T47D (cell line): ENCODE measurements around the gene KRTAP2-3.
"Not testable (repeated sequence)": the region's sequence is repeated elsewhere in the genome, so short reads cannot be mapped to it uniquely, and the experiment has no call there.

ENCODE experiments used
- DNase-seq, 2 experiments: peaks; one replicate each; pipeline versions ENCODE4 v3.0.0 to v3.0.0-alpha.2; 2011 to 2012; ENCODE audit warnings: low read depth in 1 of 2, low spot score in 1 of 2
- JUND ChIP-seq: IDR thresholded peaks from 2 replicates; pipeline ENCODE4 v1.6.1; 2012; ENCODE audit warnings: low read depth
- in situ Hi-C: cut with HindIII; loops from 2 replicates; pipeline ENCODE4 v1.10.0; 2016; ENCODE audit warnings: low sequenced_read_pairs, low pct_unique_long_range_greater_than_20kb

The KRTAP2-3 gene

GRCh38 chr17:41082626-41083025 is 22.7 kb upstream of the KRTAP2-3 start:
- in situ Hi-C loops = no loop called here
- DNase-seq = peak in 1 of 2 experiments; percentile 18

DNA sequence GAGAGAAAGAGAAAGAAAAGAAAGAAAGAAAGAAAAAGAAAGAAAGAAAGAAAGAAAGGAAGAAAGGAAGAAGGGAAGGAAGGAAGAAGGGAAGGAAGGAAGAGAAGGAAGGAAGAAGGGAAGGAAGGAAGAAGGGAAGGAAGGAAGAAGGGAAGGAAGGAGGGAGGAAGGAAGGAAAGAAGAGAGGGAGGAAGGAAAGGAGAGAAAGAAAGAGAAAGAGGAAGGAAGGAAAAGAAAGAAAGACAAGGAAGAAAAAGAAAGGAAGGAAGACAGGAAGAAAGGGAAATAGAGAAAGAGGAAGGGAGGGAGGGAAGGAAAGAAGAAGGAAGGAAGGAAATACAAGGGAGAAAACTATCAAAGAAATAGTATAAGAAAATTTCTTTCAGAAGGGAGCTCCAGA is 16.9 kb upstream of the KRTAP2-3 start:
- in situ Hi-C loops = no loop called here
- TF ChIP-seq JUND = no peak
- DNase-seq = no peak

More at GRCh38 chr17:41082626-41083025, 22.7 kb upstream of the KRTAP2-3 start:
- TF ChIP-seq JUND = no peak

DNA sequence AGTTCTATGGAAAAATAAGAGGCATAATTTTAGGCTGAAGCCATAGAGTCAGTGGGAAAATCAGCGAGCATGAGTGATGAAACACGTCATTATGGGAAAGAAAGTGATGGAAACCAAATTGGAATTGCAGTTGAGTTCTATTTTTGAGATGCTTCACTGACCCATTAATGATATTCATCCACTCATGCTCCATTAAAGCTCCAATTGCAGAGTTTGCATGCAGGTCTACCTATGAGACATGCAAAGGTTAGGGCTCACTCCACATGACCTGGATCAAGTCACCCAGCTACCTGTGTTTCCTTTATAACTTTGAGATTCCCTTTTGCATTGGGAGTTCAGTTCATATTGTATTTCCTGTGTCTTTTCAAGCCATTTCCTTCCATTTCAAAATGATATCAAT is 13.8 kb upstream of the KRTAP2-3 start:
- no peak for TF ChIP-seq JUND
- DNase-seq = no peak
- in situ Hi-C loops = no loop called here

DNA sequence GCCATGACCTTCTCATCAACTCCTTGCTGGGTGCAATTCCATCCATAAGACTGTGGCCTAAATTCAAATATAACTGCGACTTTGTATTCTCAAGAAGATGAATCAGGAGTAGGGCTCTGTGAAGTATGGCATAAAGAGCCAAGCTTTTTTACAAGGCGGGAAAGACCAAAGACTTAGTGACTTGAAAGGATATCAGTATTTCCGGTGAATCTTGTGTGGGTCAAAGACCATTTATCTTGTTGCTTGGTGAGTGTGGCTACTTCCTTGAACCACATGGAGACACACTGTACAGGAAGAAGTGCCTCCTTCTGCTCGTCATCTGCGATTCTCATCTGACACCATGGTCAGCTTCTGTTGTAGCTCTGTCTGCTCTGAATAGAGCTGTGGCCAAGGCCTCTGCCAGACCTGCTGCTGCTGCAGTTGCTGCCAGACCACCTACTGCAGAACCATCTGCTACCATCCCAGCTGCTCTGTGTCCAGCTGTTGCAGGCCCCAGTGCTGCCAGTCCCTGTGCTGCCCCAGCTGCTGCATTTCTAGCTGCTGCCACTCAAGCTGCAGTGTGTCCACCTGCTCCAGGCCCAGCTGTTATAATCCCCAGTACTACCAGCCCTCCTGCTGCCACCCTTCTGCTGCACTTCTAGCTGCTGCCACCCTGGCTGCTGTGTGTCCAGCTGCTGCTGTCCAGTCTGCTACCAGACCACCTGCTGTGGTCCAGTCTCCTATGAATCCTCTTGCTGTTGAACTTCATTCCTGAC is 11.9 kb upstream of the KRTAP2-3 start:
- TF ChIP-seq JUND = no peak
- no peak for DNase-seq
- in situ Hi-C loops = no loop called here

DNA sequence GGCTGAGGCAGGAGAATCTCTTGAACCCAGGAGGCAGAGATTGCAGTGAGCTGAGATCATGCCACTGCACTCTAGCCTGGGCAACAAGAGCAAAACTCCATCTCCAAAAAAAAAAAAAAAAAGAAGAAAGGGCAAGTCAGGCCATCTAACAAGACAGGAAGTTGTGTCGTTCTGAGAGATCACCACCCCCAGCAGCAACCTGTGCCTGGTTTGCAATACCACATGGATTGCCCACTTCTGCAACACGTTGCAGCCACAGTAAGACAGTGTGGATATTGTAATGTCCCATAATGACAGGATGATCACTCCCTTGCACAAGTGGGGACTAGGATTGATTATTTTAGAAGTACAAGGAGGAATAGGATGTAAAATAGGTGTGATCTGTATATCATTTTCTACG is 9.1 kb upstream of the KRTAP2-3 start:
- no peak for DNase-seq
- in situ Hi-C loops = no loop called here
- TF ChIP-seq JUND = no peak

DNA sequence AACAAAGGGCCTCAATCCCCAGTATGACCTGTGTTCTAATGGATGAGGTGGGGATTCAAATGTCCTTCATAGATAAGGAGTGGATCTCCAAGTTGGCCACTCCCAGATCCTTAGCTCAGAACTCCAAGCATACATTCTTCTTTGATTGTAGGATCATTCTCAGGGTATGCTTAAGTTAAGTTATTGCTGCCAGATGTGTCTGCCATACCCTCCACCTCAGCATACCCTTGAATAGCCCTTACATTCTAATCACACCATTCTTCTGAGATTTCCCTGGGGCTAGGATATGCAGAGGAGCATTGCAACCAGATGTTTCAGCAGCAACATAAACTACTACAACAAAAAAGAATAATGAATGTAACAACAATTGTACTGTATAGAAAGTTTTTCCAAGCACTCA is 7.4 kb upstream of the KRTAP2-3 start:
- in situ Hi-C loops = no loop called here
- TF ChIP-seq JUND = no peak
- no peak for DNase-seq

DNA sequence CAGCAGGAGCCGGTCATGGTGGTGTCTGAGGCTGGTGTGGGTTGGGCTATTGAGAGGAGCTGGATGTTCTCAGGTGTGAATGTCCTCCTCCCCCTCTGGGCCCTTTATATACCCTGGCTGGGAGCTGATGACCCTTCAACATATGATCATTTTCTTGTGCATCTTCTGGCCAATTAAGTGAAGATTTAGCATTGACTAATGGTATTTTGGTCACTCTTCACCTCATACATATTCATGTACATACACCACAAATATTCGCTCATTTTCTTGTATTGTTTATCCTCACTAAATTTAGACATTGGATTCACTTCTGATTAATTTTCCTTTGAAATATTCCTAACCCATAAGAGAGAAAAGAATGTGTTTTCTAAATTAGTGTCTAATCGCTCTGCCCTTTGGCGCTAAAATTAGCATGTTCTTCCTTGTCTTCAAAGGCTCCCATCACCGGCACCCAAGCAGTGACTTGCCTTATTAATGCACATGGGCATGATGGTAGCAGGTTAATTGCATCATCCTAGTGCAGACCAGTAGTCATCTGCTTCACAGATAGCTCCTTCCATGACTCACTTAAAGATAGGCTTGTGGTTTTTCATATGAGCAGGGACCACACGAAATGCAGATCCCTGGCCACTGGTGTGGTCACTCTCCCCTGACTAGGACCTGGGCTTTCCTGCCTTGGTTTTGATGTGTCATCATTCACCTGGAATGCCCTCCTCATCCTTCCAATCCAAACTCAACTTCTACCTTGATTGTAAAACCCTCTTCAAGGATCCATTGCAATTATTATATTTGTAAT is 6.1 kb upstream of the KRTAP2-3 start, which contains the start of gene KRTAP2-4:
Gene KRTAP2-4, minus strand, starts transcription at position 51 of the 796 bp plus-strand sequence. Its CDS starts 34 bp downstream, at position 17.
- in situ Hi-C loops = no loop called here
- TF ChIP-seq JUND = no peak
- DNase-seq = no peak

DNA sequence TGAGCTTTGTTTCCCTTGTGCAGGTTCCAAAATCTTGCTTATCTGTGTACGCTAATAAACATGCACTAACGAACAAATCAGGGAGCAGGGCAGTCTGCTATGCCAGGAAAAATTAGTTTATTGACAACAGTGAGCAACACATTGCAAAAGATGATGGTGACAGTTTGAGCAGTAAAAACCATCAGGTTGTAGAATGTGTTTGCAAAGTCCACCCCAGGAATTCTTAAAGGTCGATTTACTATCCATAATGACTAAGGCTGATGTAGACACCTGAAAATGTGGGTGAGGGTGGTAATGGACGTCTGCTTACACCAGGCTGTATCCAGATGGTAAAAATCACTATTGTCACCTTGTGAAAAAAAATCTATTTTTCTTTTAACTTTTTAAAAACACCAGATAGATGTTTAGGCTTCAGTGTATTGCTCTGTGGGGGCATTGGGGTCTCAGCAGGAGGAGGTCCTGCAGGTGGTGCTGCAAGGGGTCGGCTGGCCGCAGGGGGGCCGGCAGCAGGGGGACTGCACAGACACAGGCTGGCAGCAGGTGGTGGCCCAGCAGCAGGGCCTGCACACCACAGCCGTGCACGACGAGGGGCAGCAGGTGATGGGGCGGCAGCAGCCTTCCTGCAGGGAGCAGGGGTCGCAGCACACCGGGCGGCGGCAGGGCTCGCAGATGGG is 5.2 kb upstream of the KRTAP2-3 start:
- in situ Hi-C loops, DNase-seq: not testable (repeated sequence)

DNA sequence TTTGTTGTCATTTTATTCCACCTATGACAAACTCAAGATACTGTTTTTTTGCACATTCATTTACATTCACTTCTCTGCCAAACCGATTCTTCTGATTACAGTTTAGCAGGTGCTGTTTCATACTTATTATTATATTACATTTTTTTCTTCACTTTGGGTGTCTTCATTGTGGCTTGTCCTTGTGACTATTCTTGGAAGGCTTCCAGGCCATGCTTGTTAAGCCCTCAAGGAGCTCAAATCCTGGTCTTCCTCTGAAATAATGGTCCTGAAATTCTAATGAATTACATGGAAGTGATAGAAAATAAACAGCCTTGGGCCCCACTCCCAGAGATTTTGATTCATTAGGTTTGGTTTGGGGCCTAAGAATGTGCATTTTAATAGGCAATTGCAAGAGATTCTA is 4.4 kb upstream of the KRTAP2-3 start:
- in situ Hi-C loops = no loop called here
- no peak for TF ChIP-seq JUND
- no peak for DNase-seq

GRCh38 chr17:41063449-41063848 is 3.5 kb upstream of the KRTAP2-3 start:
- in situ Hi-C loops = no loop called here
- TF ChIP-seq JUND = no peak
- DNase-seq = no peak

- no peak for TF ChIP-seq JUND
- DNase-seq = no peak
- in situ Hi-C loops = no loop called here
Observed at GRCh38 chr17:41061964-41062363, 2.0 kb upstream of the KRTAP2-3 start.

GRCh38 chr17:41059276-41060051 is 450 bp downstream of the KRTAP2-3 start:
- in situ Hi-C loops = not testable (repeated sequence)

GRCh38 chr17:41058741-41059140 is 1.2 kb downstream of the KRTAP2-3 start:
- TF ChIP-seq JUND = no peak
- in situ Hi-C loops = no loop called here
- DNase-seq = no peak

More at GRCh38 chr17:41059276-41060051, 450 bp downstream of the KRTAP2-3 start:
- not testable (repeated sequence) for DNase-seq
